ENCODE results near the gene CDCA8. TPM values are rescaled to one million over a fixed set of nuclear protein-coding genes. Genes with fewer than 3 reads are reported as not detected.

Gene CDCA8
- total and polyA plus RNA-seq, 9 of the 15 experiments (the other 6 are each of a cell fraction or from before 2014, with no cell fraction given) = 26.4 to 148 (median 81.8) TPM

DNA sequence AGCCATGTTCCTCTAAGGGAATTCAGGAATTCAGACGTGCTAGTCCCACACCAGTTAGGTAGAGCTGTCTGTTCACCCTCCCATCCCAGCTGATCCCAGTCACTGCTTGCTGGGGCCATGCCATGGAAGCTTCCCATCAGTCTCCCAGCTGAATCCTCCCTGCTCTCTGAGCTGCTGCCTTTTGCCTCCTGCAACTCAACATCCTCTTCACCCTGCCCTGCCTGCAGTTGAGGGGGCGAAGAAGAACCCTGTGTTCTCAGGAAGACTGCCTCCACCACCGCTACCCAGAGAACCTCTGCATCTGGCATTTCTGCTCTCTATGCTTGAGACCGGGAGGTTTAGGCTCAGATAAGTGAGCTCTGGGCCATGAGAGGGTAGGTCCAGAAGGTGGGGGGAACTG, 16.2 kb downstream of the CDCA8 start (continued):
- TF ChIP-seq, protein P1, sequence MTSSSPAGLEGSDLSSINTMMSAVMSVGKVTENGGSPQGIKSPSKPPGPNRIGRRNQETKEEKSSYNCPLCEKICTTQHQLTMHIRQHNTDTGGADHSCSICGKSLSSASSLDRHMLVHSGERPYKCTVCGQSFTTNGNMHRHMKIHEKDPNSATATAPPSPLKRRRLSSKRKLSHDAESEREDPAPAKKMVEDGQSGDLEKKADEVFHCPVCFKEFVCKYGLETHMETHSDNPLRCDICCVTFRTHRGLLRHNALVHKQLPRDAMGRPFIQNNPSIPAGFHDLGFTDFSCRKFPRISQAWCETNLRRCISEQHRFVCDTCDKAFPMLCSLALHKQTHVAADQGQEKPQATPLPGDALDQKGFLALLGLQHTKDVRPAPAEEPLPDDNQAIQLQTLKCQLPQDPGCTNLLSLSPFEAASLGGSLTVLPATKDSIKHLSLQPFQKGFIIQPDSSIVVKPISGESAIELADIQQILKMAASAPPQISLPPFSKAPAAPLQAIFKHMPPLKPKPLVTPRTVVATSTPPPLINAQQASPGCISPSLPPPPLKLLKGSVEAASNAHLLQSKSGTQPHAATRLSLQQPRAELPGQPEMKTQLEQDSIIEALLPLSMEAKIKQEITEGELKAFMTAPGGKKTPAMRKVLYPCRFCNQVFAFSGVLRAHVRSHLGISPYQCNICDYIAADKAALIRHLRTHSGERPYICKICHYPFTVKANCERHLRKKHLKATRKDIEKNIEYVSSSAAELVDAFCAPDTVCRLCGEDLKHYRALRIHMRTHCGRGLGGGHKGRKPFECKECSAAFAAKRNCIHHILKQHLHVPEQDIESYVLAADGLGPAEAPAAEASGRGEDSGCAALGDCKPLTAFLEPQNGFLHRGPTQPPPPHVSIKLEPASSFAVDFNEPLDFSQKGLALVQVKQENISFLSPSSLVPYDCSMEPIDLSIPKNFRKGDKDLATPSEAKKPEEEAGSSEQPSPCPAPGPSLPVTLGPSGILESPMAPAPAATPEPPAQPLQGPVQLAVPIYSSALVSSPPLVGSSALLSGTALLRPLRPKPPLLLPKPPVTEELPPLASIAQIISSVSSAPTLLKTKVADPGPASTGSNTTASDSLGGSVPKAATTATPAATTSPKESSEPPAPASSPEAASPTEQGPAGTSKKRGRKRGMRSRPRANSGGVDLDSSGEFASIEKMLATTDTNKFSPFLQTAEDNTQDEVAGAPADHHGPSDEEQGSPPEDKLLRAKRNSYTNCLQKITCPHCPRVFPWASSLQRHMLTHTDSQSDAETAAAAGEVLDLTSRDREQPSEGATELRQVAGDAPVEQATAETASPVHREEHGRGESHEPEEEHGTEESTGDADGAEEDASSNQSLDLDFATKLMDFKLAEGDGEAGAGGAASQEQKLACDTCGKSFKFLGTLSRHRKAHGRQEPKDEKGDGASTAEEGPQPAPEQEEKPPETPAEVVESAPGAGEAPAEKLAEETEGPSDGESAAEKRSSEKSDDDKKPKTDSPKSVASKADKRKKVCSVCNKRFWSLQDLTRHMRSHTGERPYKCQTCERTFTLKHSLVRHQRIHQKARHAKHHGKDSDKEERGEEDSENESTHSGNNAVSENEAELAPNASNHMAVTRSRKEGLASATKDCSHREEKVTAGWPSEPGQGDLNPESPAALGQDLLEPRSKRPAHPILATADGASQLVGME (CRISPR knock-in tag; IDR thresholded peaks at IDR 0.05) = no peak
- TF ChIP-seq ZNF311 (CRISPR knock-in tag; IDR thresholded peaks at IDR 0.05) (no peak), SIN3A (IDR thresholded peaks at IDR 0.05; ENCODE audit: borderline replicate concordance in 2 of 2, control insufficient read depth in 1 of 2, low read depth in 2 of 2, low read length in 2 of 2) (no peak), ZBTB33 (CRISPR knock-in tag; IDR thresholded peaks at IDR 0.05) (no peak), CHD1 (IDR thresholded peaks at IDR 0.05; ENCODE audit: low read length) (no peak), ZNF551 (CRISPR knock-in tag; IDR thresholded peaks at IDR 0.05) (no peak), ZC3H4 (CRISPR knock-in tag; IDR thresholded peaks at IDR 0.05; ENCODE audit: borderline replicate concordance) (no peak), TRIM24 (IDR thresholded peaks at IDR 0.05) (no peak), ZNF830 (CRISPR knock-in tag; IDR thresholded peaks at IDR 0.05) (no peak), SMAD3 (CRISPR knock-in tag; conservative IDR thresholded peaks at IDR 0.05) (no peak), TAF7 (tag; IDR thresholded peaks at IDR 0.05) (no peak)
- TF ChIP-seq, protein P2, sequence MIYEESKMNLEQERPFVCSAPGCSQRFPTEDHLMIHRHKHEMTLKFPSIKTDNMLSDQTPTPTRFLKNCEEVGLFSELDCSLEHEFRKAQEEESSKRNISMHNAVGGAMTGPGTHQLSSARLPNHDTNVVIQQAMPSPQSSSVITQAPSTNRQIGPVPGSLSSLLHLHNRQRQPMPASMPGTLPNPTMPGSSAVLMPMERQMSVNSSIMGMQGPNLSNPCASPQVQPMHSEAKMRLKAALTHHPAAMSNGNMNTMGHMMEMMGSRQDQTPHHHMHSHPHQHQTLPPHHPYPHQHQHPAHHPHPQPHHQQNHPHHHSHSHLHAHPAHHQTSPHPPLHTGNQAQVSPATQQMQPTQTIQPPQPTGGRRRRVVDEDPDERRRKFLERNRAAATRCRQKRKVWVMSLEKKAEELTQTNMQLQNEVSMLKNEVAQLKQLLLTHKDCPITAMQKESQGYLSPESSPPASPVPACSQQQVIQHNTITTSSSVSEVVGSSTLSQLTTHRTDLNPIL (CRISPR knock-in tag; IDR thresholded peaks at IDR 0.05) = no peak

Measured in K562 (cell line).